Loucy (cell line): ENCODE measurements around the gene PDZD11.

Experiments used
- EZH2phosphoT487 ChIP-seq: fragments of 200-600 bp; IDR thresholded peaks from 2 replicates; pipeline ENCODE4 v1.6.1; 2018; ENCODE audit warnings: antibody characterized with exemption, mild to moderate bottlenecking, moderate library complexity, borderline replicate concordance
- TF ChIP-seq, protein P1 (sequence below): fragments of 200-600 bp; sonication (generic); conservative IDR thresholded peaks from 2 replicates; pipeline ENCODE4 v1.5.1; 2014; ENCODE audit warnings: mild to moderate bottlenecking, antibody characterized with exemption, low read length

DNA sequence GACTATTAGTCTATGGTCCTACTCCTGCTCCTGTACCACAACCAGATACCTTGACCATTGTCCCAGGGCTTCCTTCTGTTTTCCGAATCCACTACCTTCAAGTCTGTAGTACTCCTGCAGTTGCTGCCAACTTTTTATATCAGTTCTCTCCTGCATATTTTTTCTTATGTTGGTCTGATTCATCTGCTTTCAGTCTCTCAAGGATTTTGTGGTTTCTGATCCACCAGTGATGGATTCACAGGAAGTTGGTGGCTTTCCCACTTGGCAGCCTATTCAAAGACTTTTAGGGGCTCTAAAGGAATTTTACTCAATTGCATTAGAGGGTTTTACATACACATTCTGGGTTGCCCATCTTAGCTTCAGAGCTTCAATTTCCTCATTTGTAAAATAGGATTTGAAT, 23.8 kb upstream of the PDZD11 start:
- TF ChIP-seq, protein P1, sequence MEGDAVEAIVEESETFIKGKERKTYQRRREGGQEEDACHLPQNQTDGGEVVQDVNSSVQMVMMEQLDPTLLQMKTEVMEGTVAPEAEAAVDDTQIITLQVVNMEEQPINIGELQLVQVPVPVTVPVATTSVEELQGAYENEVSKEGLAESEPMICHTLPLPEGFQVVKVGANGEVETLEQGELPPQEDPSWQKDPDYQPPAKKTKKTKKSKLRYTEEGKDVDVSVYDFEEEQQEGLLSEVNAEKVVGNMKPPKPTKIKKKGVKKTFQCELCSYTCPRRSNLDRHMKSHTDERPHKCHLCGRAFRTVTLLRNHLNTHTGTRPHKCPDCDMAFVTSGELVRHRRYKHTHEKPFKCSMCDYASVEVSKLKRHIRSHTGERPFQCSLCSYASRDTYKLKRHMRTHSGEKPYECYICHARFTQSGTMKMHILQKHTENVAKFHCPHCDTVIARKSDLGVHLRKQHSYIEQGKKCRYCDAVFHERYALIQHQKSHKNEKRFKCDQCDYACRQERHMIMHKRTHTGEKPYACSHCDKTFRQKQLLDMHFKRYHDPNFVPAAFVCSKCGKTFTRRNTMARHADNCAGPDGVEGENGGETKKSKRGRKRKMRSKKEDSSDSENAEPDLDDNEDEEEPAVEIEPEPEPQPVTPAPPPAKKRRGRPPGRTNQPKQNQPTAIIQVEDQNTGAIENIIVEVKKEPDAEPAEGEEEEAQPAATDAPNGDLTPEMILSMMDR: no peak
- no peak for TF ChIP-seq EZH2phosphoT487
